Vagina (tissue), 2 donors: Measurements from ENCODE around the gene TMEM236. TPM values are rescaled to one million over a fixed set of nuclear protein-coding genes. Genes with fewer than 3 reads are reported as not detected.

Experiments used
- DNase-seq, 2 donors: peaks; one replicate each; pipeline ENCODE4 v3.0.0-alpha.2; 2017; ENCODE audit errors: extremely low spot score in 2 of 2
- H3K27ac ChIP-seq: fragments of 200-600 bp; sonication (generic); one replicate; pipeline ENCODE4 v1.5.1; 2019
- H3K27me3 ChIP-seq: fragments of 200-600 bp; sonication (generic); one replicate; pipeline ENCODE4 v1.5.1; 2019
- H3K36me3 ChIP-seq, 2 donors: fragments of 200-600 bp; sonication (generic); one replicate each; pipeline ENCODE4 v1.5.1; 2017 to 2019
- H3K4me1 ChIP-seq: fragments of 200-600 bp; sonication (generic); one replicate; pipeline ENCODE4 v1.5.1; 2019
- H3K4me3 ChIP-seq, 2 donors: fragments of 200-600 bp; sonication (generic); 1 replicate in 1 of 2; 2 replicates in 1 of 2; pipeline ENCODE4 v1.5.1; 2016 to 2019
- H3K9me3 ChIP-seq: fragments of 200-600 bp; sonication (generic); one replicate; pipeline ENCODE4 v1.5.1; 2019
- CTCF ChIP-seq, 3 experiments: fragments of 450-650 bp in 2 of 3; fragments of 200-600 bp in 1 of 3; sonication (generic) in 1 of 3; IDR thresholded peaks; one replicate each; pipeline ENCODE4 v1.5.1; 2017 to 2019; ENCODE audit warnings: antibody characterized with exemption in 3 of 3, mild to moderate bottlenecking in 2 of 3, moderate library complexity in 2 of 3
- POLR2A ChIP-seq, 2 donors: fragments of 450-650 bp; IDR thresholded peaks; one replicate each; pipeline ENCODE4 v1.6.1; 2017; ENCODE audit warnings: antibody characterized with exemption in 2 of 2, mild to moderate bottlenecking in 2 of 2, moderate library complexity in 2 of 2
- POLR2AphosphoS5 ChIP-seq, 2 donors: sonication (generic); formaldehyde crosslinking; IDR thresholded peaks; one replicate each; pipeline ENCODE4 v1.9.0; 2017; ENCODE audit warnings: antibody characterized with exemption in 2 of 2, mild to moderate bottlenecking in 2 of 2, low read depth in 1 of 2; ENCODE audit not compliant: insufficient read depth in 1 of 2
- intact Hi-C: fragments of 100-400 bp; cut with DNase I; formaldehyde crosslinking; loops from one replicate; pipeline ENCODE4 v1.15.1; 2023
- total RNA-seq: library from RNA; depleted of rRNA; stranded (reverse); fragments of >200 nt; gene quantifications from one replicate; pipeline ENCODE4 v1.2.3, GENCODE V29; 2016

TMEM236 gene
- total RNA-seq, 1 donor from 2014 or later, result not detected

GRCh38 chr10:17765602-17766001 is 13.6 kb downstream of the TMEM236 start:
- TF ChIP-seq POLR2A (IDR thresholded peaks at IDR 0.05) (no peak), POLR2AphosphoS5 (IDR thresholded peaks at IDR 0.05; ENCODE audit: insufficient read depth in 1 of 2, low read depth in 1 of 2) (no peak), CTCF (IDR thresholded peaks at IDR 0.05) (no peak)
- Histone ChIP-seq H3K9me3 (no peaks in the 10 kb centered on the region), H3K36me3 (no peaks in the 10 kb centered on the region), H3K4me3 (no peak overlapping the region), H3K27ac (no peak overlapping the region), H3K4me1 (no peaks in the 10 kb centered on the region), H3K27me3 (no peaks in the 10 kb centered on the region)
- no peak for DNase-seq
- intact Hi-C loops, result no loop called here

GRCh38 chr10:17766731-17767130 is 14.7 kb downstream of the TMEM236 start:
- Histone ChIP-seq H3K9me3 (no peaks in the 10 kb centered on the region), H3K27me3 (no peaks in the 10 kb centered on the region), H3K36me3 (no peaks in the 10 kb centered on the region), H3K27ac (no peak overlapping the region), H3K4me1 (no peaks in the 10 kb centered on the region), H3K4me3 (no peak overlapping the region)
- DNase-seq, result no peak
- TF ChIP-seq POLR2AphosphoS5 (IDR thresholded peaks at IDR 0.05; ENCODE audit: insufficient read depth in 1 of 2, low read depth in 1 of 2) (no peak), CTCF (IDR thresholded peaks at IDR 0.05) (no peak), POLR2A (IDR thresholded peaks at IDR 0.05) (no peak)
- intact Hi-C loops, result no loop called here

- no peak overlapping the region for H3K27ac ChIP-seq
- no peaks in the 10 kb centered on the region for H3K36me3 ChIP-seq
- H3K27me3 ChIP-seq, result no peaks in the 10 kb centered on the region
- no peak overlapping the region for H3K4me3 ChIP-seq
- DNase-seq, result no peak
- H3K9me3 ChIP-seq, result no peaks in the 10 kb centered on the region
- TF ChIP-seq POLR2A (IDR thresholded peaks at IDR 0.05) (no peak), CTCF (IDR thresholded peaks at IDR 0.05) (no peak), POLR2AphosphoS5 (IDR thresholded peaks at IDR 0.05; ENCODE audit: insufficient read depth in 1 of 2, low read depth in 1 of 2) (no peak)
- intact Hi-C loops, result no loop called here
- no peaks in the 10 kb centered on the region for H3K4me1 ChIP-seq
Observed at GRCh38 chr10:17768496-17768895, 16.5 kb downstream of the TMEM236 start.

GRCh38 chr10:17768957-17769356 is 17.0 kb downstream of the TMEM236 start:
- H3K9me3 ChIP-seq, result no peaks in the 10 kb centered on the region
- no peaks in the 10 kb centered on the region for H3K36me3 ChIP-seq
- H3K4me1 ChIP-seq, result no peaks in the 10 kb centered on the region
- TF ChIP-seq POLR2AphosphoS5 (IDR thresholded peaks at IDR 0.05; ENCODE audit: insufficient read depth in 1 of 2, low read depth in 1 of 2) (no peak), POLR2A (IDR thresholded peaks at IDR 0.05) (no peak), CTCF (IDR thresholded peaks at IDR 0.05) (no peak)
- intact Hi-C loops, result no loop called here
- DNase-seq, result no peak
- no peaks in the 10 kb centered on the region for H3K27me3 ChIP-seq
- H3K27ac ChIP-seq, result no peak overlapping the region
- H3K4me3 ChIP-seq, result no peak overlapping the region

- no peak for TF ChIP-seq CTCF (IDR thresholded peaks at IDR 0.05)
- intact Hi-C loops, result no loop called here
Observed at GRCh38 chr10:17771017-17771416, 19.0 kb downstream of the TMEM236 start.

More at GRCh38 chr10:17771017-17771416, 19.0 kb downstream of the TMEM236 start:
- Histone ChIP-seq H3K36me3 (no peaks in the 10 kb centered on the region), H3K27me3 (no peaks in the 10 kb centered on the region), H3K4me1 (no peaks in the 10 kb centered on the region), H3K9me3 (no peaks in the 10 kb centered on the region), H3K4me3 (no peak overlapping the region), H3K27ac (no peak overlapping the region)
- no peak for DNase-seq
